SIG-M5 treated with dmso at 0.1 percent for 504 hours (cell line): ENCODE data around the gene POMGNT1.
"Not testable (repeated sequence)": the region's sequence is repeated elsewhere in the genome, so short reads cannot be mapped to it uniquely, and the experiment has no call there.

ENCODE experiments used
- DNase-seq: peaks from one replicate; lab custom pipeline; 2025; ENCODE audit not compliant: unreplicated experiment; lab: John Stamatoyannopoulos, UW

POMGNT1 gene

DNA sequence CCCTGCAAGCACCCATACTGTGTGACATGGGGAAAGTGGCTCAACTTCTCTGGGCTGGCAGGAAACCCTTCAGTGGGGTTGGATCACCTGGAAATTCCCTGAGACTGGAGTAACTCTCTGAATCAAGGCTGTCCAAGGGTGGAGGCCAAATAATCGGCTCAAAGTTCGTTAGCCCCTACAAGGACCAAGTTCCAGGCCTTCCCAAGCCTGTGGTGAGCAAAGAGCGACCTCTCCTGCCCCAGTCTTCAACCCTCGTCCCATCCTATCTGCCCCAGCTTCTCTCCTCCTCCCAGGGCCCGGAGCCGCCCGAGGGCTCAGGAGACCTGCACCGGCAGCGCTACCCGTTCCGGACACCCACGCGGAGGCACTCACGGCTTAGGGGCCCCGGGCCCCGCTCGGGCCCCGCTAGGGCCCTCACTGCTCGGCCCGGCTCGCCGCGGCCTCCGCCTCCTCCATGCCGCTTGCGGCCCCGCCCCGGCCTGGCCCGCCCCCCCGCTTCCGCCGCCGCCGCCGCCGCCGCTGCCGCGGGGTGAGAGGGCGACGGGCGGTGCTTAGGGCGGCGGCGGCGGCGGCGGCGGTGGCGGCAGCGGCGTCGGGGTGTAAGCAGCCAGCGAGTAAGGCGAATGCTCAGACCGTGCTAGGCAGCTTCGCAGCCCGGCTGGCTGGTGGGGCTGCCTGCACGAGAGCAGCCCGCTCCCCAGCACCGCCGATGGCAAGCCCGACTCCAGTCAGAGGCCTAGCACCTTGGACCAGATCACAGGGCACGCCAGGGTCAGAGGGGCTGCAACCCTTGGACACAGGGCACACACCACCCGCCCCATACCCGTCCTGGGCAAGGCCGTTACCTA, at the start of gene POMGNT1:
TSS of gene POMGNT1 (minus strand) at position 471 of the 848 bp plus-strand sequence. CDS start 613 bp downstream, outside the sequence.
- peak; percentile 38 for DNase-seq

DNA sequence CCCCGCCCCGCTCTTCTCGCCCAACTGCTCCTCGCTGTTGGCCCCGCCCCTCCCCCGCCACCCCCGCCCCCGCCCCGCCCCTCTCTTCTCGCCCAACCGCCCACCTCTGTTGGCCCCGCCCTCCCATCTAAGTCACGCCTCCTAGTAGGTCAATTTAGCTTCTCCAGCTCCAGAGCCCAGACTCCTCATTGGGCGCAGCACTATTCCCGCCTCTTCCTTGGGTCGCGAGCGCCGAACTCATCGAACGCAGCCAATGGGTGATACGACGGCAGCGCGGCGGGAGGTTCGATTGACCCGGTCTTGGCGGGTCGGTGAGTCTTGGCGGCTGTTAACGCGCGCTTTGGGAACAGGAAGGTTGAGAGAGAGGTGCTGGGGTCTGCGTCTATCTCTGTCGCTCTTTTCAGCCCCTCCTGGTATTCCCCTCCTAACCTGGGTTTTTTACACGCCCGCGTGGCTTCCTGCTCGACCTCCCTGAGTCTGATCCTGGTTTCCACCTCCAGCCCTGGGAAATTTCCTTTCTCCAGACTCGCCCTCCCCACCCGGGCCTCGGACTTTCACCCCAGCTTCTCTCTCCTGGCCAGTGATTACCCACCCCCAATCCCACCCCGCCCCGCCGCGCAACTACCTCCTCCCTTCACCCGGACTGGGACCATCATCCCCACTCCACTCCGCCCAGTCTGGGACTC, 49.3 kb upstream of the POMGNT1 start, which contains the start of gene RAD54L:
TSS of gene RAD54L (plus strand) at position 328 of the 686 bp plus-strand sequence. CDS start 643 bp downstream, outside the sequence.
- DNase-seq: peak; percentile 97

DNA sequence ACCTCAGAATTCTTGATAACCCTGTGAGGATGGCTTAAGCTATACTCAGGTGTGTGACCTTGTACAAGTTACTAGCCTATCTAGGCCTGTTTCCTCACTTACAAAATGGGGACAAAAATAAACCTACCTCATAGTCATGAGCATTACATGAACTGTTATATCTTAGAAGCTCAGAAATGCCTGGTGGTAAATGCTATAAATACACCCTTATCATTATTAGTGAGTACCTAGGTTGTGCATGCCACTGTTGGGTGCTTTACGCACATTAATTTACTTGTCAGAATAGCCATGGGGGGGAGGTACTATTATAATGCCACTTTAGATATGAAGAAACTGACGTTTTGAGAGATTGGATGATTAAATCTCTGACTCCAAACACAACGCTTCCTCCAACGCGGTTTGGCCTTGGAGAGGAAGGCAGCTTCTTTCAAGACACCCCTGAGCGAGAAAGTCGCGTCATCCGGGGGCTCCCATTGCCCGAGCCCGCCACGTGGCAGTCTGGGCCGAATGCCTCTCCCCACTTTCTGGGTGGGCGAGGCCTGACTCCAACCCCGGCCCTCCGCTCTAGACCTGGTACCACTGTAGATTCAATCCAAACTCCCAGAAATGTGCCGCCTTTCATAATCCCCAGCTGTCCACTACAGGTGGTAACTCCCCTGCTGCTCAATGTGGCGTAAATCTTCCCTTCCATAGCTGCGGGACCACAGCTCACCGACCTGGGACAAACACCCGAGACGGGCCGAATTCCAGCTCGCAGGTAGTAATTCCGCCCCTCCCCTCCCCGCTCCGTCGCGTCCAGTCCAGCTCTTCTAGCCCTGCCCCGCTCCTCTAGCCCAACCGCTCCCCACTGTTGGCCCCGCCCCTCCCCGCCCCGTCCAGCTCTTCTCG, 48.6 kb upstream of the POMGNT1 start:
- peak; percentile 61 for DNase-seq

DNA sequence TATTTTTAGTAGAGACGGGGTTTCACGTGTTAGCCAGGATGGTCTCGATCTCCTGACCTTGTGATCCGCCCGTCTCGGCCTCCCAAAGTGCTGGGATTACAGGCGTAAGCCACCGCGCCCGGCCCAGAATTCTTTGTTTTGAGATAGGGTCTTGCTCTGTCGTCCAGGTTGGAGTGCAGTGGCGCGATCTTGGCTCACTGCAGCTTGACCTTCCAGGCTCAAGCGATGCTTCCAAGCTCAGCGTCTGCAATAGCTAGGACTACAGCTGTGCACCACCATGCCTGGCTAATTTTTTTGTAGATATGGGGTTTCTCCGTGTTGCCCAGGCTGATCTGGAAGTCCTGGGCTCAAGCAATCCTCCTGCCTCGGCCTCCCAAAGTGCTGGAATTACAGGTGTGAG, 47.9 kb upstream of the POMGNT1 start:
- not testable (repeated sequence) for DNase-seq

DNA sequence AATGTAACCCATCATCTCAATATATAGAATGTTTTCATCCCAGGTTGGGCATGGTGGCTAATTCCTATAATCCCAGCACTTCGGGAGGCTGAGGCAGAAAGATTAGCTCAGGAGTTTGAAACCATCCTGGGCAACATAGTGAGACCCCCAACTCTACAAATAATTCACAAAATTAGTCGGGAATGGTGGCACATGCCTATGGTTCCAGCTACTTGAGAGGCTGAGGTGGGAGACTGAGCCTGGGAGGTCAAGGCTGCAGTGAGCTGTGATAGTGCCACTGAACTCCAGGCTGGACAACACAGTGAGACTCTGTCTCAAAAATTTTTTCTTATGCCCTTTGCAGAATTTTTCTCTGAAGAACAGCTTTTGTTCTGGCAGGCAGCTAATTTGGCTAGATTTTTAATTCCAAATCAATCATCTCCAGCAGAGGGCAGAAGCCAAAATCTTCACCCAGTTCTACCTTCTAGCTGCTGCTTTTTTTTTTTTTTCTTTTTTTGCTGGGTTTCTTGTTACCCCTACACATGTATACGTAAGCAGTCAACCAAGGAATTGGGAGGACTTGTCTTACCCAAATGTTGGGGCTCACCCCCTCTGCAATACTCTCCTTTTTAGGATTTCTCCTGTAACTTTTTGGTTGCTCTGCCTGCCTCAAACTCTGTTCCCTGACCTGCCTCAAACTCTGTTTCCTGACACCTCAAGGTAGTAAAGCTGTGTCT, 46.6 kb upstream of the POMGNT1 start:
- peak; percentile 39 for DNase-seq

DNA sequence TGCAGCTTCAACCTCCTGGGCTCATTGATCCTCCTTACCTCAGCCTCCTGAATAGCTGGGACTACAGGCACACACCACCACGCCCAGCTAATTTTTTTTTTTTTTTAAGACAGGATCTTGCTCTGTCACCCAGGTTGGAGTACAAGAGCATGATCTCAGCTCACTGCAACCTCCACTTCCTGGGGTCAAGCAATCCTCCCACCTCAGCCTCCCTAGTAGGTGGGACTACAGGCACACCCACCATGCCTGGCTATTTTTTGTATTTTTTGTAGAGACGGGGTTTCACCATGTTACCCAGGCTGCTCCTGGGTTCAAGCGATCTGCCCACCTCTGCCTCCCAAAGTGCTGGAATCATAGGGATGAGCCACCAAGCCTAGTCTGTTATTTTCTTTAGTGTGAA, 45.6 kb upstream of the POMGNT1 start:
- DNase-seq: not testable (repeated sequence)

DNA sequence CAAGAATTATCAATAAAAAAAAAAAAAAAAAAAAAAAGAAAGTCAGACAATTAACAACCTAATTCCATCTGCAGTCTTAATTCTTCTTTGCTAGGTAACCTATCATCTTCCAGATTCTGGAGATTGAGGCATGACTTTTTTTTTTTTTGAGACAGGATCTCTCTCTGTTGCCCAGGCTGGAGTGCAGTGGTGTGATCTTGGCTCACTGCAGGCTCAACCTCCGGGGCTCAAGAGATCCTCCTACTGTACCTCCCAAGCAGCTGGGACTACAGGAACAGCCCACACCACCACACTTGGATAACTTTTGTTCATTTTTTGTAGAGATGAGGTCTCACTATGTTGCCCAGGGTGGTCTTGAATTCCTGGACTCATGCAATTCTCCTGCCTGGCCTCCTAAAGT, 44.7 kb upstream of the POMGNT1 start:
- DNase-seq: no peak

DNA sequence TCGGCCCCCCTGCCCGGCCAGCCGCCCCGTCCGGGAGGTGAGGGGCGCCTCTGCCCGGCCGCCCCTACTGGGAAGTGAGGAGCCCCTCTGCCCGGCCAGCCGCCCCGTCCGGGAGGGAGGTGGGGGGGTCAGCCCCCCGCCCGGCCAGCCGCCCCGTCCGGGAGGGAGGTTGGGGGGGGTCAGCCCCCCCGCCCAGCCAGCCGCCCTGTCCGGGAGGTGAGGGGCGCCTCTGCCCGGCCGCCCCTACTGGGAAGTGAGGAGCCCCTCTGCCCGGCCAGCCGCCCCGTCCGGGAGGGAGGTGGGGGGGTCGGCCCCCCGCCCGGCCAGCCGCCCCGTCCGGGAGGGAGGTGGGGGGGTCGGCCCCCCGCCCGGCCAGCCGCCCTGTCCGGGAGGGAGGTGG, 43.5 kb upstream of the POMGNT1 start:
- not testable (repeated sequence) for DNase-seq

DNA sequence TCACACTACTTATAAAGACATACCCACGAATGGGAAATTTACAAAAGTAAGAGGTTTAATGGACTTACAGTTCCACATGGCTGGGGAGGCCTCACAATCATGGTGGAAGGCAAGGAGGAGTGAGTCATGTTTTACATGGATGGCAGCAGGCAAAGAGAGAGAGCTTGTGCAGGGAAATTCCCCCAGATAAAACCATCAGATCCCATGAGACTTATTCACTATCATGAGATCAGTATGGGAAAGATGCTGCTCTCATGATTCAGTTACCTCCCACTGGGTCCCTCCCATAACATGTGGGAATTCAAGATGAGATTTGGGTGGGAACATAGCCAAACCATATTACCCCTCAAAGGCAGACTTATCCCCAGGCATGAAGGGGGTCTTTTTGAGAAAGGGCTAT, 40.6 kb upstream of the POMGNT1 start:
- DNase-seq: not testable (repeated sequence)

DNA sequence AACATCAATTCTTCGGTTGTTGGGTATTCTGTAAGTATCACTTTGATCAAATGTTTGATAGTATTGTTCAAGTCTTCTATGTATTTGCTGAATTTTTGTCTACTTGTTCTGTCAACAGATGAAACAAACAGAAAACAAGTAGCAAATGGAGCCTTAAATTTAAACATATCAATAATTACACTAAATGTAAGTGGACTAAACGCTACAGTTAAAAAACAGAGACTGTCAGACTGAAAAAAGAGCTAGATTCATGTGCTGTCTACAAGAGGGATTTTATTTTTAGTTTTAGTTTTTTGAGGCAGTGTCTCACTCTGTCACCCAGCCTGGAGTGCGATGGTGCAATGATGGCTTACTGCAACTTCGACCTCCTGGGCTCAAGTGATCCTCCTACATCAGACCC, 38.6 kb upstream of the POMGNT1 start:
- DNase-seq: no peak

DNA sequence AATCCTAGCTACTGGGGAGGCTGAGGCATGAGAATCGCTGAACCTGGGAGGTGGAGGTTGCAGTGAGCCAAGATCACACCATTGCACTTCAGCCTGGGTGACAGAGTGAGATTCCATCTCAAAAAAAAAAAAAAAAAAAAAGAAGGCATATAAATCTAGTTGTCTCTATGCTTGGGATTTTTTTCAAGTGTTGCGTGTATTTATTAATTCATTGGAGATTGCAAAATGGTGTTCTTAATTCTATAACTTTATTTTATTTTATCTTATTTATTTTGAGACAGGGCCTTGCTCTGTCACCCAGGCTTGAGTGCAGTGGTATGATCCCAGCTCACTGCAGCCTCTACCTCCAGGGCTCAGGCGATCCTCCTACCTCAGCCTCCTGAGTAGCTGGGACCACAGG, 33.0 kb upstream of the POMGNT1 start:
- DNase-seq: not testable (repeated sequence)

DNA sequence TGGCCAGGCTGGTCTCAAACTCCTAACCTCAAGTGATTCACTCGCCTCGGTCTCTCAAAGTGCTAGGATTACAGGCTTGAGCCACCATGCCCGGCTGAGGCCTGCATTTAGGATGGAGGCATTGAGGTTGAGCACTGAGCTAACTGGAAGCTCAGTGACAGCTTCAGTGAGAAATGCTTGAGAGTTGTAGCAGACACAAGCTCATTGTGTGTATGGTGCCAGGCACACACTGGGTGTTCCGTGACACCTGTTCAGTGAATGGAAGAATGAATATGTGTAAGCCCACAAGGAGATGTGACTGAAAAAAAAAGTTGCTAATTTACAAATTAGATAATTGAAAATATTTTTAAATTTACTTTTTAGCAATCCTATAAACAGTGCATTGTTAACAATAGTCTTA, 26.7 kb upstream of the POMGNT1 start:
- no peak for DNase-seq

DNA sequence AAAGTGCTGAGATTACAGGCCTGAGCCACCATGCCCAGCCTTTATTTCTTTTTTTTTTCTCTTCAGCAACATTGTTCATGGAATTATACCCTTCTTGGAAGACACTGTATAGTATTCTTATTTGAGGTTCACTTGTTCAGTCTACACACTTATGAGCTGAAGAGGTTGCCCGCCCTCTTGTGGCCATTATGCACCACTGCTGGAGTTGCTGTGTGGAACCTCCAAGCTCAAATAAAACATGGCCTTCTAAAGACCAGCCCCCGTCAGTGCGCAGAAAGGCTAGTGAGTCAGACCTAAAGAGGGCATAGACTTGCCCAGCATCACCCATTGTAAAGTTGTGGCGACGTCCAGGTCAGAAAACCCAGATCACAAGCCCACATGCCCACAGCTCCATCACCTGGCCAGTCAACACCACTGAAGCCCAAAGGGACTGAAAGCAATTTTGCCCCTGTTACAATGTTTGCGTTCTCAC, 25.3 kb upstream of the POMGNT1 start:
- peak; percentile 81 for DNase-seq

DNA sequence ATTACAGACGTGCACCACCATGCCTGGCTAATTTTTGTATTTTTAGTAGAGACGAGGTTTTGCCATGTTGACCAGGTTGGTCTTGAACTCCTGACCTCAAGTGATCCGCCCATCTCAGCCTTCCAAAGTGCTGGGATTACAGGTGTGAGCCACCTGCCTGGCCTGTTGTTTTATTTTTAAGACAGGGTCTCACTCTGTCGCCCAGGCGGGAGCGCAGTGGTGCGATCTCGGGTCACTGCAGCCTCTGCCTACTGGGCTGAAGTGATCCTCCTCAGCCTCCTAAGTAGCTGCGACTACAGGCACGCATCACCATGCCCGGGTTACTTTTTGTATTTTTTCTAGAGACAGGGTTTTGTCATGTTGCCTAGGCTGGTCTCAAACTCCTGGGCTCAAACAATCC, 24.8 kb upstream of the POMGNT1 start:
- not testable (repeated sequence) for DNase-seq

DNA sequence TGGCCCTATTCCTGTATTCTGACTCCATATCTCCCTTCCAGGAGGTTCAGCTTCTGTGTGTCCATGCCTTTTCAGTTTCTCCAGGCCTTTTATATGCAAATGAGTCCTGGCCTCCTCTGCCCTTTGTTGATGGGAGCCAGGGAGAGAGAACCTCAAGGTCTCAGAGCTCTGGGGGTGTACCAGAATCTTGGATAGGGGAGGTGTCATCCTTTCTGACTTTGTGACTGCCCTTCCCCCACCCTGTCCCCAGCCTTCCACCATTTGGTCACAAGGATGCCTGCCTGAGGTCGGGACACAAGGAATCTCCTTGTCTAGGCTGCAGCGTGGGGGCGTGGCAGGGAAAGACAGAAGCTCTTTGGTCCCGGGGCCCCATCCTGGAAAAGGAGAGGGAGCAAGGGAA, 23.5 kb upstream of the POMGNT1 start:
- no peak for DNase-seq

DNA sequence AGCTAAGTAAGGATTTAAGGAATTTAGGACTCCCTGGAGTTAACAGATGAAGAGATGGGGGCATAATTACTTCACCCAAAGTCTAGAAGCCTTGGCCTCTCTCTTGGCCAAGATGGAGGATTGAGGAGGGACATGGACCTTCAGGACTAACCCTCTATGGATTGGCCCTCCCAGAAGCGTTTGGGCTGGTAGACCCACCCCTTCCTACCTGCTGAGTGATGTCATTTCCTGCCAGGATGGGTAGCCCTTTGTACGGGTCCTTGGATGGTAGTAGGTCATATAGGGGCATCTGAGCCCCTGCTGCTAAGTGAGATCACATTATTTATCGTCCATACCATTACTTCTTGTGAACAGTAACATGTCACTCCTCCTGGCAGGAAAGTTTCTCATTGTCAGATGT, 22.6 kb upstream of the POMGNT1 start:
- no peak for DNase-seq

DNA sequence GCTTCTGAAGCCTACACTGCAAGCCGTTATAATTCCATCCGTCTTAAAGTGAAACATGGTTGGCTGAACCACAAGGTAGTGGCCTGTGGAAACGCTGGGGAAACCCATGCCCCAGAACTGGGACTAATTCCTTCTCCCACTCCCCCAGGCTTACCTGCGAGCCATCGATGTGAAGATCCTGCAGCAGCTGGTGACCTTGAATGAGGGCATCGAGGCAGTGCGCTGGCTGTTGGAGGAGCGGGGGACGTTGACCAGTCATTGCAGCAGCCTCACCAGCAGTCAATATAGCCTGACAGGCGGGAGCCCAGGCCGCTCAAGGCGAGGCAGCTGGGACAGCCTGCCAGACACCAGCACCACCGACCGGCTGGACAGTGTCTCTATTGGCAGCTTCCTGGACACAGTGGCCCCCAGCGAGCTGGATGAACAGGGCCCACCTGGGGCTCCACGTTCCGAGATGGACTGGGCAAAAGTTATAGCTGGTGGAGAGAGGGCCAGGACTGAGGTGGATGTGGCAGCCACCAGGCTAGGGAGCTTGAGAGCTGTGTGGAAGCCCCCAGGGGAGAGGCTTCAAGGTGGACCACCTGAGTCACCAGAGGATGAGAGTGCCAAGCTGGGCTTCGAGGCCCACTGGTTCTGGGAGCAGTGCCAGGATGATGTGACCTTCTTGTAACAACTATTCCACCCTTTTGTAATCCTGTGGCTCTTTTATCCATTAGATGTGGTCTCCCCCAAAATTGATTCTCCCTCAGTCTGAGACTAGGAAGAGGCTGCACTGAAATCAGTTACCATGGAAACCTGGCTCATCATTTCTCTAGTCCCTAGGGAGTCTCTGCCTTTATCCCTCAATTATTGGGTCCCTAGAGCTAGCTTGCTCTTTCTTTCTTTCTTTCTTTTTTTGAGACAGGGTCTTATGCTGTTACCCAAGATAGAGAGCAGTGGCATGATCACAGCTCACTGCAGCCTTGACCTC, 21.6 kb upstream of the POMGNT1 start:
- DNase-seq: no peak

DNA sequence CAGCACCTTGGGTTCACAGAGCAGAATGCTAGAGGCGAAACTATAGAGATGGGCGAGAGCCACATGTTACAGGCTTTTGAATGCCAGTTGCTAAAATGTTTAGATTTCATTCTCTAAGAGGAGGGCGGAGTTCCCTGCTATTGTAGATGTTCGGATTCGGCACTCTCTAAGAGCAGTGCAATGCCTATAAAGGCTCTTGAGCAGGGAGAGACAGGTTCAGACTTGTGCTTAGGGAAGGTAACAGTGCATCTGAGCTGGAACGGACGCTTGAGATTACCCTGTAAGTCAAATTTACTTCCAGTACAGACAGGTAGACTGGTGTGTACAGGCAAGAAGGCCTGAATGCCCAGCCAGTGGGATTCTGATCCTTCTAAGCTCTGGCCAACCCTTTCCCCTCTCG, 20.2 kb upstream of the POMGNT1 start:
- no peak for DNase-seq

DNA sequence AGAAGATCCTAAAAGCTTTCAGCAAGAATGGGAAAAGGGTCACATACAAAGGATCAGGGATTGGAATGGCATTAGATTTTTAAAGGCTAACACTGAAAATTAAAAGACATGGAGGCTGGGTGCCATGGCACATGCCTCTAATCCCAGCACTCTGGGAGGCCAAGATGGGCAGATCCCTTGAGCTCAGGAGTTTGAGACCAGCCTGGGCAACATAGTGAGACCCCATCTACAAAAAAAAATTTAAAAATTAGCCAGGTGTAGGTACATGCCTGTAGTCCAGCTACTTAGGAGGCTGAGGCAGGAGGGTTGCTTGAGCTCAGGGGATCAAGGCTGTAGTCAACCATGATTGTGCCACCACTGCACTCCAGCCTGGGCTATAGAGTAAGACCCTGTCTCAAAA, 17.3 kb upstream of the POMGNT1 start:
- DNase-seq: no peak
